Hepatocyte (in vitro differentiated cells): Measurements from ENCODE around the gene DOC2B. TPM values are rescaled to one million over a fixed set of nuclear protein-coding genes. Genes with fewer than 3 reads are reported as not detected.

ENCODE experiments used
- DNase-seq: peaks from one replicate; pipeline ENCODE4 v3.0.0-alpha.2; 2016; ENCODE audit warnings: low spot score
- H2AFZ ChIP-seq: fragments of 200-600 bp; sonication (generic); 2 replicates; pipeline ENCODE4 v1.6.0; 2016; ENCODE audit warnings: antibody characterized with exemption, mild to moderate bottlenecking
- H3K27ac ChIP-seq: fragments of 200-600 bp; sonication (generic); 2 replicates; pipeline ENCODE4 v1.5.1; 2016; ENCODE audit warnings: mild to moderate bottlenecking
- H3K27me3 ChIP-seq: fragments of 200-600 bp; sonication (generic); 2 replicates; pipeline ENCODE4 v1.6.1; 2016
- H3K36me3 ChIP-seq: fragments of 200-600 bp; sonication (generic); replicated peaks from 2 replicates; pipeline ENCODE4 v1.5.1; 2016; ENCODE audit warnings: low read depth; ENCODE audit not compliant: insufficient read depth
- H3K4me1 ChIP-seq: fragments of 200-600 bp; sonication (generic); 2 replicates; pipeline ENCODE4 v1.5.1; 2016; ENCODE audit warnings: mild to moderate bottlenecking, moderate library complexity; ENCODE audit not compliant: insufficient read depth
- H3K4me2 ChIP-seq: fragments of 200-600 bp; sonication (generic); 2 replicates; pipeline ENCODE4 v1.6.0; 2016
- H3K4me3 ChIP-seq: fragments of 200-600 bp; sonication (generic); 2 replicates; pipeline ENCODE4 v1.5.1; 2016; ENCODE audit warnings: mild to moderate bottlenecking
- H3K79me2 ChIP-seq: fragments of 200-600 bp; sonication (generic); 2 replicates; pipeline ENCODE4 v1.6.0; 2017; ENCODE audit warnings: mild to moderate bottlenecking
- H3K9me2 ChIP-seq: fragments of 200-600 bp; sonication (generic); replicated peaks from 2 replicates; pipeline ENCODE4 v1.6.0; 2017; ENCODE audit warnings: mild to moderate bottlenecking; ENCODE audit not compliant: insufficient read depth
- H3K9me3 ChIP-seq: fragments of 200-600 bp; sonication (generic); 2 replicates; pipeline ENCODE4 v1.5.1; 2016; ENCODE audit warnings: low read depth, mild to moderate bottlenecking
- H4K20me1 ChIP-seq: fragments of 200-600 bp; sonication (generic); 2 replicates; pipeline ENCODE4 v1.6.0; 2016; ENCODE audit warnings: mild to moderate bottlenecking; ENCODE audit not compliant: insufficient read depth, poor library complexity, severe bottlenecking
- CTCF ChIP-seq: fragments of 200-600 bp; sonication (generic); IDR thresholded peaks from 2 replicates; pipeline ENCODE4 v1.5.1; 2016; ENCODE audit warnings: antibody characterized with exemption, mild to moderate bottlenecking; ENCODE audit not compliant: poor library complexity
- EZH2 ChIP-seq: fragments of 200-600 bp; sonication (generic); IDR thresholded peaks from 2 replicates; pipeline ENCODE4 v1.6.1; 2016; ENCODE audit warnings: antibody characterized with exemption, mild to moderate bottlenecking, borderline replicate concordance
- EZH2phosphoT487 ChIP-seq: fragments of 200-600 bp; sonication (generic); IDR thresholded peaks from one replicate; pipeline ENCODE4 v1.6.1; 2018; ENCODE audit warnings: antibody characterized with exemption, mild to moderate bottlenecking, low read depth, moderate library complexity; ENCODE audit not compliant: unreplicated experiment, severe bottlenecking
- WGBS: methylation state at CpG from one replicate; pipeline ENCODE4 v1.1.6; 2016; ENCODE audit warnings: low lambda C conversion rate; ENCODE audit errors: missing lambda C conversion rate; 5-methylcytosine and 5-hydroxymethylcytosine counted together
- polyA plus RNA-seq: library from polyadenylated mRNA; unstranded; fragments of >200 nt; fragmentation: Nextera tagmentation; extraction: Ambion mirVana; gene quantifications from 2 replicates; pipeline ENCODE4 v1.2.1, GENCODE V29; 2016
- total RNA-seq: library from RNA; depleted of rRNA; stranded (reverse); fragments of >200 nt; gene quantifications from 2 replicates; pipeline ENCODE4 v1.2.3, GENCODE V29; 2014

DOC2B gene
- total and polyA plus RNA-seq, 2 experiments from 2014 or later, result 0.59 to 1.6 TPM

GRCh38 chr17:187130-187529, 5.7 kb upstream of the DOC2B start:
- no peaks in the 10 kb centered on the region for H3K4me1 ChIP-seq
- no peaks in the 10 kb centered on the region for H3K79me2 ChIP-seq
- H2AFZ ChIP-seq, result no peak overlapping the region
- WGBS, result 43% methylated on average over 2 of the region's 2 CpGs
- no peak overlapping the region for H3K4me2 ChIP-seq
- H4K20me1 ChIP-seq, result no peaks in the 10 kb centered on the region
- no peak for DNase-seq
- H3K27ac ChIP-seq, result no peak overlapping the region
- TF ChIP-seq EZH2, result no peak
- TF ChIP-seq EZH2phosphoT487, result no peak
- no peak for TF ChIP-seq CTCF
- no peaks in the 10 kb centered on the region for H3K9me2 ChIP-seq
- H3K9me3 ChIP-seq, result no peaks in the 10 kb centered on the region
- H3K27me3 ChIP-seq, result peaks cover 40% of the 10 kb centered on the region
- H3K4me3 ChIP-seq, result no peak overlapping the region
- no peaks in the 10 kb centered on the region for H3K36me3 ChIP-seq

DNA sequence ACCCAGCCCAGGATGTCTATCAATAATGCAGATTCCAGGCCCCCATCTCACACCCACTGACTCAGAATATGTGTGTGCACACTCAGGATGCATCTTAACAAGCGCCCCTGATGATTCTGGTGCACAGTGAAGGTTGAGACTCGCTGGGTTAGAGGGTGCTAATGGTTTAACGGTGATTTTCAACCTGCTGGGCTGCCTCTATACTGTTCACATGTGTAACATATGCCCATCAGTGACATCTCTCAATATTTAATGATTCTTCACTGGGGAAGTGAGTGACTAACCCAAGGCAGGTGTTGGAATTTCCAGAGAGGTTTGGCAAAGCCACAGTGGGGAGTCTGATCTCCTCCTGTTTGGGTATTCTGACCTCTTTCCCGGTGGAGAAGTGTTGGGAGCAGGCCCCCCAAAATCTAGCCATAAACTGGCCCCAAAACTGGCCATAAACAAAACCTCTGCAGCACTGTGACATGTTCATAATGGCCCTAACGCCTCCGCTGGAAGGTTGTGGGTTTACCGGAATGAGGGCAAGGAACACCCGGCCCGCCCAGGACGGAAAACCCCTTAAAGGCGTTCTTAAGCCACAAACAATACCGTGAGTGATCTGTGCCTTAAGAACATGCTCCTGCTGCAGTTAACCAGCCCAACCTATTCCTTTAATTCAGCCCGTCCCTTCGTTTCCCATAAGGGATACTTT, 4.1 kb upstream of the DOC2B start:
- no peaks in the 10 kb centered on the region for H3K9me3 ChIP-seq
- H3K4me3 ChIP-seq, result no peak overlapping the region
- no peak for DNase-seq
- H3K9me2 ChIP-seq, result no peaks in the 10 kb centered on the region
- 68% methylated on average over 14 of the region's 14 CpGs for WGBS
- H3K79me2 ChIP-seq, result no peaks in the 10 kb centered on the region
- no peaks in the 10 kb centered on the region for H3K36me3 ChIP-seq
- no peak overlapping the region for H2AFZ ChIP-seq
- H3K4me2 ChIP-seq, result no peak overlapping the region
- H4K20me1 ChIP-seq, result no peaks in the 10 kb centered on the region
- TF ChIP-seq EZH2phosphoT487 (no peak), CTCF (no peak), EZH2 (no peak)
- no peaks in the 10 kb centered on the region for H3K4me1 ChIP-seq
- H3K27ac ChIP-seq, result no peak overlapping the region
- H3K27me3 ChIP-seq, result peaks cover 50% of the 10 kb centered on the region

GRCh38 chr17:183021-183420, 1.6 kb upstream of the DOC2B start:
- no peak for TF ChIP-seq EZH2phosphoT487
- TF ChIP-seq EZH2, result no peak
- TF ChIP-seq CTCF, result no peak
- H3K4me2 ChIP-seq, result no peak overlapping the region
- no peaks in the 10 kb centered on the region for H3K79me2 ChIP-seq
- WGBS, result 84% methylated on average over 8 of the region's 8 CpGs
- no peak overlapping the region for H2AFZ ChIP-seq
- DNase-seq, result no peak
- H3K36me3 ChIP-seq, result no peaks in the 10 kb centered on the region
- H4K20me1 ChIP-seq, result no peaks in the 10 kb centered on the region
- H3K4me3 ChIP-seq, result no peak overlapping the region
- H3K27me3 ChIP-seq, result peaks cover 73% of the 10 kb centered on the region
- H3K9me2 ChIP-seq, result no peaks in the 10 kb centered on the region
- no peak overlapping the region for H3K27ac ChIP-seq
- no peaks in the 10 kb centered on the region for H3K9me3 ChIP-seq
- peaks cover 16% of the 10 kb centered on the region for H3K4me1 ChIP-seq
